ENCODE data around the gene CHRNA5.
A peak's percentile ranks its signal among the peaks of the same experiment; 100 is the strongest.
"Not testable (repeated sequence)": the region's sequence is repeated elsewhere in the genome, so short reads cannot be mapped to it uniquely, and the experiment has no call there.

CHRNA5 gene

GRCh38 chr15:78565951-78566774 lies 843 bp downstream of the CHRNA5 start:
- DNase-seq: no peak

- DNase-seq: no peak
These were observed 2.2 kb downstream of the CHRNA5 start for GRCh38 chr15:78567531-78567930.

DNA sequence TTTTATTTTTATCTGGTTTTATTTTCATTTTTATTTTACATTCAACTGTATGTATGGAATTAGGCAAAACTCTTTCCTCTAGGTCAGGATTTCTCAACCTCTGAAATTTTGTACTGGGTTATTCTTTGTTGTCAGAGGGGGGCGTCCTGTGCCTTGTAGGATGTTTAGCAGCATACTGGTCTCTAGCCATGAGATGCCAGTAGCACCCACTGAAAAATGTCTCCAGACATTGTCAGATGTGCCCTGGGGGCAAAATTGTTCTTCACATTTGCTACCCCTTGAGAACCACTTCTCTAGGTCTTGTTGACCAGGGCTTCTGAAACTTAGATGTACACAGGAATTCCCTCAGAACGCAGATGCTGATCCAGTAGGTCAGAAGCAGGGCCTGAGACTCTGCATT lies 5.4 kb downstream of the CHRNA5 start:
- DNase-seq: no peak

DNA sequence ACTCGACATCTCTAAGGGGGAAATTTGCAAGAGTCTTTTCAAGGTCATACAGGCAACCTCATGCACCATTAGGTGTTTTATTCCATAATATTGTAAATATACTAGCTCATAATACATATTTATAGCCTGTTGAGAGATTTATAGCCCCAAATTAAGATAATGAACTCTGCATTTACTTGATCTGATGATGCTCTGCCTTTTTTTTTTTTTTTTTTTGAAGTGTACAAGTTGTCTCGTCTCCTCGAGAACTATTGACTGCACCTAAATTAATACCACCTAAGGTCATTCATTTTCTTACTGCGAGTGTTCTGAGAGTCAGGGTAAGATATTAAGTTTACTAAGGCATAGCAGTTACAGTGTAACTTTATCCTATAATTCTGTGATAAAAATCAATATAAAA lies 6.1 kb downstream of the CHRNA5 start:
- no peak for DNase-seq

DNA sequence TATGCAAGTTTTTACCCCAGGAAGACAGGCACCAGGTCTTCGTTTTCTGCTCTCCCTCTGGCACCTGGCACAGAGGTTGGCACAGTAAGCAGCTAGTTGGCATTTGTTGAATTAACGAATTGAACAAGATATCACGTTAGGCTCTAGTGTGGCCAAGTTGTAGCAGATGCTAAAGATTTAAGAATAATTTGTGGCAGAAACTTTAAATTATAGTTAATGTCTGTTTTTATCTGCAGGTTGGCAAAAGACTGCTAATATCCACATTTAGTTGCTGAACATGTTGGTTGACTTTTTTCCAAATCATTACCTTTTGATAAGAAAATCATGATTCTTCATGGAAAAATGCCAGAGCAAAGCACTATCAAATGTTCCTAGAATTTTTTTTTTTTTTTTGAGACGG lies 8.1 kb downstream of the CHRNA5 start:
- no peak for DNase-seq

GRCh38 chr15:78574944-78575343 lies 9.6 kb downstream of the CHRNA5 start:
- no peak for DNase-seq

- DNase-seq: no peak
These were observed 32.3 kb downstream of the CHRNA5 start for GRCh38 chr15:78597583-78597982.

DNA sequence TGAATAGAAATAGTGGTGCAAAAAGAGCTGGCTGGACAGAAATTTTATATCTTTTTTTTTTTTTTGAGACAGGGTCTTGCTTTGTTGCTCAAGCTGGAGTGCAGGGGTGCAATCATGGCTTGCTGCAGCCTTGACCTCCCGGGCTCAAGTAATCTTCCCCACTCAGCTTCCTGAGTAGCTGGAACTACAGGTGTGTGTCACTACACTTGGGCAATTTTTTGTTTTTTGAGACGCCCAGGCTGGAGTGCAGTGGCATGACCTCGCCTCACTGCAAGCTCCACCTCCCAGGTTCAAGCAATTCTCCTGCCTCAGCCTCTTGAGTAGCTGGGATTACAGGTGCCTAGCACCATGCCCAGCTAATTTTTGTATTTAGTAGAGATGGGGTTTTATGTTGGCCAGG lies 33.0 kb downstream of the CHRNA5 start:
- DNase-seq: no peak

- no peak for DNase-seq
These were observed 33.9 kb downstream of the CHRNA5 start for GRCh38 chr15:78599189-78599588.

DNA sequence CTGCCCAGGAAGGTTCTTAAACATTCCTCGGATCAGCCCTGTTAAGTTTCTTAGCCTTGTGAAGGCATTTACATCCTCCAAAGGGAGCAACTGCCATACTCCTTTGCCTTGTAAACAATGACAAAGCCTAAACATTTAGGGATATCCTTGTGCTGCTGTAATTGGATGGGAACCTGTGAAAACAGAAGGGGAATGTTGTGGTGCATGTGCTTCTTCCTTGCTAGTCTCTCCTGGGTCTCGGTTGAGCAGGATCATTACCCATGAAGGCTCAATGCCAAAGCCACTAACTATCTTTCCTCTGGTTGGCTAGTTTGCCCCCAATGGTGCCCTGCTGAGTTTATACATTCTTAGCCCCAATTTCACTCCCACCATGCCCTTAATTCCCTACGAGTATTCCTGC lies 38.1 kb downstream of the CHRNA5 start:
- DNase-seq: no peak

- DNase-seq: no peak
These were observed 39.1 kb downstream of the CHRNA5 start for GRCh38 chr15:78604420-78604819.

GRCh38 chr15:78605201-78605600 lies 39.9 kb downstream of the CHRNA5 start:
- DNase-seq: no peak

GRCh38 chr15:78605680-78606079 lies 40.4 kb downstream of the CHRNA5 start:
- no peak for DNase-seq

- not testable (repeated sequence) for DNase-seq
These were observed 44.2 kb downstream of the CHRNA5 start for GRCh38 chr15:78609551-78609950.

DNA sequence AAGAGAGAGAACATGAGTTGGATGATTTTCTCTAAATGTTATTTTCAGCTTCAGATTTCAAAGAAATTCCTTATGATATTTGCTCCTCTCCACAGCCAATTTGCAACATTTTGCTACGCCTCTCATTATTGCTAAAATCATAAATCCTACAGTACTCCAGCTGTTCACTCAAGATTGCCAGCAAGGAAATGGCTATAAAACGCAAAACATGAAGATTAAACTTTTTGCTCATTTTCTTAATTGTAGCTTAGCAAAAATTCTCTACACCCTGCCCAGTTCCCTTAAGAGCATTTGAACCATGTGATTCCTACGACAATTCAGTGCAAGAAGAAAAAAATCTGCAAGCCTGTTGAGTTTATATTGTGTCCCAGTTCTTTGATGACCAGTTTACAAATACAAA lies 48.7 kb downstream of the CHRNA5 start:
- DNase-seq: no peak

DNA sequence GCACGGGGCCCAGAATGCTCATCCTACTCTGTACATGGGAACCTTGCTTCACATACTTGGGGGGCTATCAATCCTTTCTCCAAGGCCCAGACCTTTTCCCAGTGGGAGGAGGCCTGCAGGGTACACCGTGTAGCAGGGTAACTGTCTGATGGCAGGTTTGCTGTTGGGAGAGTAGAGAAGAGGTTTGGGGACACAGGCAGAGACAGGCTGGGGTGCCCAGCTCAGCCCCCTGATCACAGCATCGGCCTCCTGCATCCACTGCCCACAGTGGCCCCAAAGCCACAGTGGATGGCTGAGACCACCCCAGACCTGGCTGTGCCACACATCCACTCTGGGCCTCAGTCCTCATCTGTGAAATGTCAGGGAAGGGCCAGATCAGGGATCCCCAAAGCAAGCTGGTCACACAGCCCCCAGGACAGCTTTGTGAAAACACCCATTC lies 49.9 kb downstream of the CHRNA5 start:
- DNase-seq: no peak

- DNase-seq: no peak
These were observed 51.2 kb downstream of the CHRNA5 start for GRCh38 chr15:78616506-78616905.

DNA sequence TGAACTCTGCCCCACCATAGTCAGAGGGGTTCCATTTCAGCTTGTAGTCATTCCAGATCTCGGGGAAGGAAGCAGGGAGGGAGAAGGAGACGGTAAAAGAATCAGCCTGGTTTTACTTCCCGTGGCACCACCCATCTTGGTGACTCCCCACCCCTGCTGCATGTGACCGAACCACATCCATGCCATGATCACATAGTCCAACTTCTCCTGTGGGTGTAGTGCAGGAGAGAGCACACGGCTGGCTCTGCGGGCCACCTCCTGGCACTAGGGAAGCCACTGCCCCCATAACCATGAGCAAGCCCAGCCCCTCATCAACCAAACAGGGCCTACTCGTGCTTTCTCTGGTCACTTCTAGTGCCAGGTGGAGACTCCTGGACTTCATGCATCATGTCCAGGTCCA lies 51.8 kb downstream of the CHRNA5 start:
- no peak for DNase-seq

DNA sequence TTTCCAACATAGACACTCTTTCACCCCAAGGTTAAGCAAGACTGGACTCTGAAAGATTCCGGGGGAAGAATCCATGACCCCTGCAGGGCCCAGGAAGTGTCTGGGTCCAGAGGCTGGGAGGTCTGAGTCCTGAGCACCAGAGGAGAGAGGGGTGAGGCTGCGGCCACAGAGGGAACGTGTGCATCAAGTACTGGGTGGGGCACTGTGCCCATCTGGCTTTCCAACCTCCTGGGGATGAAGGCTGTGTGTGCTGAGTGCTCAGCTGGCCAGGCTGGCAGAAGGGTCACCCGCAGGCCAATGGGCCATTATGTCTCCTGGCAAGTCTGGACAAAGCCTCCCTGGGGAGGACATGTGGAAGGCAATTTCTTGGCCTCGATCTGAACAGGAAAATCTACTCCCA lies 52.2 kb downstream of the CHRNA5 start:
- no peak for DNase-seq

GRCh38 chr15:78618064-78618463 lies 52.7 kb downstream of the CHRNA5 start:
- no peak for DNase-seq

GRCh38 chr15:78618490-78618934 lies 53.2 kb downstream of the CHRNA5 start:
- peak; percentile 84 for DNase-seq

GRCh38 chr15:78619022-78619950 lies 54.0 kb downstream of the CHRNA5 start:
- no peak for DNase-seq

GRCh38 chr15:78620021-78620526 lies 54.8 kb downstream of the CHRNA5 start:
- DNase-seq: no peak
